B cell (primary cell): ENCODE data around the gene IGF1. TPM values are rescaled to one million over a fixed set of nuclear protein-coding genes. Genes with fewer than 3 reads are reported as not detected.

ENCODE experiments used
- ATAC-seq: fragments of 200-7000 bp; cut with Tn5 transposase; one replicate; pipeline ENCODE4 v1.10.0; 2021; ENCODE audit warnings: low read depth, mild to moderate bottlenecking, moderate number of reproducible peaks, moderate library complexity
- CTCF ChIA-PET: fragments of 350-600 bp; sonication (Branson Sonifier 250); formaldehyde crosslinking; loops from one replicate; lab custom pipeline; 2021; ENCODE audit warnings: antibody characterized with exemption, inconsistent platforms; lab: Charles Lee
- POLR2A ChIA-PET: fragments of 350-600 bp; sonication (Branson Sonifier 250); formaldehyde crosslinking; loops from one replicate; lab custom pipeline; 2021; ENCODE audit warnings: antibody characterized with exemption; lab: Charles Lee
- DNase-seq: peaks from one replicate; pipeline ENCODE4 v3.0.0; 2013
- H2AFZ ChIP-seq: 2 replicates; pipeline ENCODE4 v1.6.1; 2012; ENCODE audit warnings: mild to moderate bottlenecking, low read depth, low read length; ENCODE audit not compliant: insufficient read depth, poor library complexity, severe bottlenecking
- H3K27ac ChIP-seq, 2 donors: 1 replicate in 1 of 2; 2 replicates in 1 of 2; pipeline ENCODE4 v1.5.1; 2012 to 2013; ENCODE audit warnings: low read length in 2 of 2, mild to moderate bottlenecking in 2 of 2, moderate library complexity in 1 of 2
- H3K27me3 ChIP-seq, 4 experiments: fragments of 200-600 bp in 1 of 4; sonication (generic) in 1 of 4; replicated peaks in 1 of 4; 1 replicate in 2 of 4; 2 replicates in 2 of 4; pipeline versions ENCODE4 v1.6.1 to v1.7.0; 2013 to 2016; ENCODE audit warnings: low read length in 3 of 4, mild to moderate bottlenecking in 2 of 4, mixed read lengths in 1 of 4, moderate library complexity in 1 of 4; ENCODE audit not compliant: insufficient read depth in 4 of 4, control insufficient read depth in 3 of 4; ENCODE audit errors: control extremely low read depth in 1 of 4
- H3K36me3 ChIP-seq, 2 experiments: replicated peaks in 1 of 2; 1 replicate in 1 of 2; 2 replicates in 1 of 2; pipeline versions ENCODE4 v1.6.1 to v1.7.1; 2013; ENCODE audit warnings: low read length in 1 of 2; ENCODE audit not compliant: insufficient read depth in 2 of 2, control insufficient read depth in 1 of 2; ENCODE audit errors: control extremely low read depth in 1 of 2, extremely low read depth in 1 of 2
- H3K4me1 ChIP-seq, 2 donors: fragments of 200-600 bp in 1 of 2; sonication (generic) in 1 of 2; 1 replicate in 1 of 2; 2 replicates in 1 of 2; pipeline versions ENCODE4 v1.5.1 to v1.6.1; 2013 to 2017; ENCODE audit warnings: low read length in 2 of 2; ENCODE audit not compliant: control insufficient read depth in 2 of 2, insufficient read depth in 2 of 2
- H3K4me2 ChIP-seq: replicated peaks from 2 replicates; pipeline ENCODE3; 2012; ENCODE audit warnings: mild to moderate bottlenecking, low read depth, low read length; ENCODE audit not compliant: poor library complexity, severe bottlenecking
- H3K4me3 ChIP-seq, 5 experiments: fragments of 200-600 bp in 1 of 5; sonication (generic) in 1 of 5; 1 replicate in 3 of 5; 2 replicates in 2 of 5; pipeline versions ENCODE4 v1.5.1 to v1.7.0; 2011 to 2016; ENCODE audit warnings: low read length in 4 of 5, mild to moderate bottlenecking in 4 of 5, low read depth in 2 of 5, control low read depth in 1 of 5, moderate library complexity in 1 of 5; ENCODE audit not compliant: insufficient read depth in 1 of 5; ENCODE audit errors: control extremely low read depth in 1 of 5, extremely low read depth in 1 of 5
- H3K79me2 ChIP-seq: fragments of 200-600 bp; sonication (generic); one replicate; pipeline ENCODE4 v1.6.0; 2016; ENCODE audit warnings: low read length; ENCODE audit not compliant: control insufficient read depth, insufficient read depth
- H3K9ac ChIP-seq: fragments of 200-600 bp; sonication (generic); 2 replicates; pipeline ENCODE4 v1.6.1; 2017; ENCODE audit warnings: mild to moderate bottlenecking, low read length, moderate library complexity
- H3K9me3 ChIP-seq, 3 donors: one replicate each; pipeline versions ENCODE4 v1.6.1 to v1.7.1; 2013; ENCODE audit warnings: low read length in 2 of 3; ENCODE audit not compliant: control insufficient read depth in 2 of 3, insufficient read depth in 1 of 3; ENCODE audit errors: control extremely low read depth in 1 of 3
- H4K20me1 ChIP-seq: 2 replicates; pipeline ENCODE4 v1.6.0; 2012; ENCODE audit warnings: mild to moderate bottlenecking, low read length; ENCODE audit not compliant: insufficient read depth, control insufficient read depth, poor library complexity, severe bottlenecking
- H3K27ac Mint-ChIP-seq: one replicate; pipeline ENCODE4 v1.8.0; 2021; ENCODE audit warnings: mixed read lengths
- H3K27me3 Mint-ChIP-seq: one replicate; pipeline ENCODE4 v1.8.0; 2021; ENCODE audit warnings: mixed read lengths
- H3K4me1 Mint-ChIP-seq: one replicate; pipeline ENCODE4 v1.8.0; 2021; ENCODE audit warnings: mixed read lengths
- H3K4me3 Mint-ChIP-seq: one replicate; pipeline ENCODE4 v1.8.0; 2021; ENCODE audit warnings: mixed read lengths
- H3K9me3 Mint-ChIP-seq: one replicate; pipeline ENCODE4 v1.8.0; 2022; ENCODE audit warnings: mixed read lengths; ENCODE audit not compliant: insufficient read depth
- CTCF ChIP-seq: fragments of 200-600 bp; IDR thresholded peaks from one replicate; pipeline ENCODE4 v1.8.0; 2022; ENCODE audit warnings: antibody characterized with exemption, mild to moderate bottlenecking
- EZH2 ChIP-seq: IDR thresholded peaks from 2 replicates; pipeline ENCODE4 v1.6.1; 2012; ENCODE audit warnings: borderline replicate concordance, low read depth, mild to moderate bottlenecking, moderate library complexity, low read length; ENCODE audit not compliant: insufficient read depth, poor library complexity, severe bottlenecking
- WGBS: methylation state at CpG from one replicate; pipeline ENCODE4 v1.1.5; 2013; ENCODE audit warnings: missing lambda C conversion rate; ENCODE audit not compliant: insufficient coverage; 5-methylcytosine and 5-hydroxymethylcytosine counted together
- intact Hi-C: fragments of 100-400 bp; cut with micrococcal nuclease; formaldehyde crosslinking; loops from one replicate; pipeline ENCODE4 v1.10.0; 2022
- polyA plus RNA-seq: library from polyadenylated mRNA; depleted of rRNA; stranded (reverse); fragments of >200 nt; gene quantifications from 2 replicates; pipeline ENCODE4 v1.2.3, GENCODE V29; 2012
- total RNA-seq, 2 donors: library from RNA; stranded (reverse); fragments of 120-200 nt in 1 of 2; gene quantifications; 1 replicate in 1 of 2; 2 replicates in 1 of 2; pipeline versions ENCODE4 v1.2.3 to v1.2.4, GENCODE V29; 2013 to 2022

The IGF1 gene
- total and polyA plus RNA-seq, 2 donors (not counting 1 experiment from before 2014, with no cell fraction given), result 0.21 TPM; not detected in 1

DNA sequence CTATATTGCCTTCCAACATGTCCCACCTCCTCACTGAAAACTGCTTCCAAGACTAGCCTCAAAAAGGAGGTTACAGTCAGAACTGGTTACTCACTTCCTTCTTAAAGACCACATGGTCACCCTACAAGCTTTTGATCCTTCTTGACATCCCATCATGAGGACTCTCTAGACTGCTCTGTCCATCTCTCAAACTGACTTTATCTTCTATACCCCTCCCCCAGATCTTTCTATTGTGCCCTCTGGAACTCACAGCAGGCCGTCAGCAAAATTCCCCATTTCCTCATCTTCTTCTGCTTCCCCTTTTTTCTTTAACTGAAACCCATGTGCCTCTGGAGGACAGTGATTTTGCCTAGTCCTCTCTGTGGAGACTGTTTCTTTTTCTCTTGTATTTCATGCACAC is 18.1 kb upstream of the IGF1 start:
- H3K27ac ChIP-seq, result no peak overlapping the region
- Mint-ChIP-seq H3K4me3 (no peak overlapping the region), H3K27ac (no peak overlapping the region), H3K27me3 (peaks cover 22% of the 10 kb centered on the region), H3K4me1 (peaks cover 5% of the 10 kb centered on the region), H3K9me3 (no peaks in the 10 kb centered on the region)
- H3K79me2 ChIP-seq, result no peaks in the 10 kb centered on the region
- H3K36me3 ChIP-seq, result no peaks in the 10 kb centered on the region
- intact Hi-C loops, result no loop called here
- peaks cover 0 to 10% (median 8%) of the 10 kb centered on the region in 4 experiments for H3K27me3 ChIP-seq
- ATAC-seq (no peak), DNase-seq (no peak)
- TF ChIP-seq CTCF, result no peak
- TF ChIP-seq EZH2, result no peak
- WGBS, result 0% methylated on average over 1 of the region's 1 CpG
- H4K20me1 ChIP-seq, result no peaks in the 10 kb centered on the region
- no peak overlapping the region for H3K9ac ChIP-seq
- H3K4me1 ChIP-seq, result peaks cover 3 to 5% of the 10 kb centered on the region in 2 donors
- peaks cover 0 to 7% (median 0%) of the 10 kb centered on the region in 3 donors for H3K9me3 ChIP-seq
- no peak overlapping the region for H3K4me3 ChIP-seq
- no peak overlapping the region for H2AFZ ChIP-seq
- ChIA-PET CTCF (interaction anchor here (0.7 kb wide), 1 partner anchor 11 kb away, joined by 3 read pairs; no protein-coding TSS in a partner anchor), POLR2A (no interaction called here)
- no peak overlapping the region for H3K4me2 ChIP-seq

GRCh38 chr12:102497743-102498142 is 17.4 kb upstream of the IGF1 start:
- no peak overlapping the region for H3K4me3 ChIP-seq
- H4K20me1 ChIP-seq, result no peaks in the 10 kb centered on the region
- H2AFZ ChIP-seq, result no peak overlapping the region
- H3K79me2 ChIP-seq, result no peaks in the 10 kb centered on the region
- peaks cover 0 to 10% (median 8%) of the 10 kb centered on the region in 4 experiments for H3K27me3 ChIP-seq
- no peaks in the 10 kb centered on the region for H3K36me3 ChIP-seq
- H3K9me3 ChIP-seq, result peaks cover 0 to 8% (median 0%) of the 10 kb centered on the region in 3 donors
- H3K4me1 ChIP-seq, result no peaks in the 10 kb centered on the region
- DNase-seq (no peak), ATAC-seq (no peak)
- no peak overlapping the region for H3K9ac ChIP-seq
- no peak overlapping the region for H3K4me2 ChIP-seq
- no peak overlapping the region for H3K27ac ChIP-seq
- CTCF ChIA-PET, result no interaction called here
- POLR2A ChIA-PET, result no interaction called here
- Mint-ChIP-seq H3K27me3 (peaks cover 29% of the 10 kb centered on the region), H3K4me3 (no peak overlapping the region), H3K4me1 (no peaks in the 10 kb centered on the region), H3K27ac (no peak overlapping the region), H3K9me3 (no peaks in the 10 kb centered on the region)
- intact Hi-C loops, result no loop called here
- no CpG with 5 or more reads among the region's 1 CpG for WGBS
- no peak for TF ChIP-seq CTCF
- no peak for TF ChIP-seq EZH2
